T1000 (cell line): ENCODE data around the gene MLLT10.

ENCODE experiments used
- DNase-seq: peaks from one replicate; lab custom pipeline; 2025; ENCODE audit warnings: mixed read lengths; lab: John Stamatoyannopoulos, UW

MLLT10 gene

GRCh38 chr10:21732067-21732772, 198.2 kb downstream of the MLLT10 start:
- no peak for DNase-seq

- no peak for DNase-seq
Measured at GRCh38 chr10:21733710-21734109, 199.7 kb downstream of the MLLT10 start.

DNA sequence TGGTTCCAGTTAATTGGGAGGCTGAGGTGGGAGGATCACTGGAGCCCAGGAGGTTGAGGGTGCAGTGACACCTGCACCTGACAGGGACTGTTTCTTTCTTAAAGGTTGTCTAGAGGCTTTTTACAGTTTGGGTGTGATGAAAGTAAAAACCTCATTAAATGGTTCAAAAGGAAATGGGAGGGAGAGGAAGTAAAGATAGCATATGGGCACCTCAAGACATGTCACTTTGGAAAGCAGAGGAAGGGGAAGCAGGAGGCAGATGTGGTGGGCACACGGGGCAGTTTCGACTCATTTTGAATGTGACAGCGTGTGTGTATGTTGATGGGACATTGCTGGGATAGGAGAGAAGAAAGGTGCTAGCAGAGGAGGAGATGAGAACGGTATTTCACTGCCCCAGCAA, 203.1 kb downstream of the MLLT10 start:
- no peak for DNase-seq

DNA sequence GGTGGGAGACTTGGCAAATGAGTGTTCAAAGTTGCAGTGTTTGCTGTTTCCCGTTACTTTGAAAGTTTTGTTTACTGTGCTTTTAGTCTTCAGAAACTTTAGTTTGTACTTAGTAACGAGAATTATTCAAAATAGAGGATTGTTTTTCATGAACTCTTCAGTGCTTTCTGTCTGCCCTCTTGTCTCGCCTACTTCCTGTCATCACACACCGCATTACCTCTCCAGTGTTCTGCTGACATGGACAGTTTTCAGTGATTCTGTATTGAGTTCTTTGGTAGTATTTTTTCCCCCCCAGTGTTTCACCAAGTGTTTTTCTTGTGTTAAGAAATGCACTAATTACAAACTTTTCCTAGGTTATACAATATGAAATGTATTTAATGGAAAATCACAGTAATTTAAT, 207.0 kb downstream of the MLLT10 start:
- DNase-seq = no peak

DNA sequence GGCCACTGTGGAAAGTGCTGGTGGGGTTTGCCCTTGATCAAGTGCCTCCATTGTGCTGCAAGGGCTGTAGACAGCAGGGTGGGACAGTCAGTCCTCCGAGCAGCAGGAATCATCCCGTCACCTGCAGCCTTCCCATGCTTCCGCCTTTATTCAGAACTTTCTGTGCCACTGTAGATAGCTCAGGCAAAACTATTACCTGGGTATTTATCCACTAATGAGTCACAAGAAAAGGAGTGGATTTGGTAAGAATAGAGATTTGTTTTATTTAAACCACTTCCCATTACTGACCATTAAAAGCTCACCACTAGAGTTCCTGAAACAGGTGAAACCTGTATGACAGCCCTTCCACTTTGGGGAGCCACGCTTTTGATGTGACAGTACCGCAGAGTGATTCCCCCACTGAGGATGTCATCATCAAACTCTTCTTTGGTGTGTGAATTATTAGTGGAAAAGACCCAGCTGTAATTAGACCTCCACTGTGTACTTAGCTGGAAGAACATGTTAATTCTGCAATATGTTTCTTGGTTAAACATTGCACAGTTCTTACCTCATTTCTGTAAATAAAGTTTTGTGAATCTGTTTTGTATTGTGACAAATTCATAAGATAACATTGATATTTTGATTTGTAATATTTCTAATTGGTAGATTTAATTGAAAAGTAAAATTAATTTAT, 208.8 kb downstream of the MLLT10 start:
- no peak for DNase-seq

DNA sequence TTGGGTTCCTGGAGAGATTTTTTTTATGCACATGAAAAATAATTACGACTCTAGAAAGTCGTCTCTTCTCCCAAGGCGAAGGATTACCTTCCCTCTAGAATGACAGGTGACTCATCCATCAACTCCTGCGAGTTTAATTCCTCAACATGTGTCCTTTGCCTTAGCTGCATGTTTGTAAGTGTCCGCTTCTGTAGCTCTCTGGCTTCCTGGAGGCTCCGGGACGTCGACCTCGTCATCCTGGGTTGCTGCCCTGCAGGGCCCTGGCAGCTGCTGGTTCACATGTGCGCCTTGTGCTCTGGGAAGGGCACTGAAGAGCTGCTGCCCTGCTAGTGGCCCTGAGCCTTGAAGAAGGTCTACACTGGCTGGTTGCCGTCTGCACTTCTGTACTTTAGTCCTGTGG, 210.2 kb downstream of the MLLT10 start:
- no peak for DNase-seq

DNA sequence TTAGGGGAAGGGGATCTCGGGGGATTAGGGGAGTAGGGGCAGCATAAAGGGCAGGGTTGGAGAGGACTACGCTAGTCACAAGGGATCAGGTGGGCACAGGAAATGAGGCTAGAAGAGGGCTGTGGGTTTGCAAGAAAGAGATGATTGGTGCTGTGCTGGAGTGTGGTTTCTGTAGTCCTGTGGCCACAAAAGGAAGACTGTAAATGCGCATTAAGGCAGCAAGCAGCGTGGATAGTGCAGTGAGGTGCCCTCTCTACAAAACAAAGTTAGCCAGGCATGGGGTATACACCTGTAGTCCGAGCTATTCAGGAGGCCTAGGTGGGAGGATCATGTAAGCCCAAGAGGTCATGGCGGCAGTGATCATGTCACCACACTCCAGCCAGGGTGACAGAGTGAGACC, 212.1 kb downstream of the MLLT10 start:
- no peak for DNase-seq

DNA sequence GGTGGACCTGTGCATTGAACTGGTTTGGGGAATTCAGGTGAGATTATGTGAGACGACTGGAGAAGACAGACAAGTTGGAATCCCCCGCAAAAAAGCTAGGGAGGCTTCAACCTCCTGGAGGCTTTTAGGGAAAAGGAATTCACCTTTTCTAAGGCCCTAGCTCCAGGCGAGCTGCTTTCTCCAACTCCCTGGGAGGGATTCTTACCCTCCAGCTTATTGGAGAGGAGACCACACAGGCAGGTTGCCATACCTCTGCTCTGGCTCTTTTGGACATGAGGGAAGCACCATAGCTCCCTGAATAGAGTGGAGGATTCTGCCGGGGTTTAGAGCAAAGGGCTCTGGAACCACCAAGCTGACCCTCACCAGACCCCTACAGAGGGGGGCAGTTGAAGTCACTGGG, 213.8 kb downstream of the MLLT10 start:
- DNase-seq = no peak

GRCh38 chr10:21749788-21750187, 215.8 kb downstream of the MLLT10 start:
- no peak for DNase-seq

- no peak for DNase-seq
Measured at GRCh38 chr10:21750424-21750823, 216.4 kb downstream of the MLLT10 start.

DNA sequence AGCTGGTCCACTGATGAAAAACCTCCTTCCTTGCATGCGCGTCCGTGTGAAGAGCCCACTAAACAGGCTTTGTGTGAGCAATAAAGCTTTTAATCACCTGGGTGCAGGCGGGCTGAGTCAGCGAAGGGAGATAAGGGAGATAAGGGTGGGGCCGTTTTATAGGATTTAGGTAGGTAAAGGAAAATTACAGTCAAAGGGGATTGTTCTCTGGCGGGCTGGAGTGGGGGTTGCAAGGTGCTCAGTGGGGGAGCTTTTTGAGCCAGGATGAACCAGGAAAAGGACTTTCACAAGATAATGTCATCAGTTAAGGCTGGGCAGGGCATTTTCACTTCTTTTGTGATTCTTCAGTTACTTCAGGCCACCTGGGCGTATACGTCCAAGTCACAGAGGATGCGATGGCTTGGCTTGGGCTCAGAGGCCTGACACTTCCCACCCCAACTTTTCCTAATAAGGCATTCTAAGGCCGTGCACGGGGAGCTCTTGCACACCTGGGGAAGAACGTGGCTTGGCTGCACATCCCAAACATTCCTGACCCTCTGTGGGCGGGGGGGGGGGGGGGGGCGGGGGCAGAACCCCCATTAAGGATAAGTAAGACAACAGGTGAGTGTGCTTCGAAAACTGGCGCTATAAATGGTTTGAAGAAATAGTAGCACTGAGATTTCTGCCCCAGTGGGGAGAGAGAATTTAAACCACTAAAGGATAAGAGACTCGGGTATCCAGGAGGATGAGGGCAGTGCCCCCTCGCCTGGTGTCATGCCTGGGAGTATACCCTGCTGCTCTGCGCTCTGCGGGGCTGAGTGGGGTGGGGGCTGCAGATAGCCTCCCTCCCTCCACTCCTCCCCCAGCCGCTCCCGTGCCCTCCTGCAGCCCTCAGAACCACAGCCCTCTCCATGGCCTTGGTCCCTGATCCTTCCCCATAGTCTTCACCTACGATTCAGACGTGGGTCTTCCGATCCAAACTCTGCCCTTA, 217.6 kb downstream of the MLLT10 start:
- DNase-seq = no peak

DNA sequence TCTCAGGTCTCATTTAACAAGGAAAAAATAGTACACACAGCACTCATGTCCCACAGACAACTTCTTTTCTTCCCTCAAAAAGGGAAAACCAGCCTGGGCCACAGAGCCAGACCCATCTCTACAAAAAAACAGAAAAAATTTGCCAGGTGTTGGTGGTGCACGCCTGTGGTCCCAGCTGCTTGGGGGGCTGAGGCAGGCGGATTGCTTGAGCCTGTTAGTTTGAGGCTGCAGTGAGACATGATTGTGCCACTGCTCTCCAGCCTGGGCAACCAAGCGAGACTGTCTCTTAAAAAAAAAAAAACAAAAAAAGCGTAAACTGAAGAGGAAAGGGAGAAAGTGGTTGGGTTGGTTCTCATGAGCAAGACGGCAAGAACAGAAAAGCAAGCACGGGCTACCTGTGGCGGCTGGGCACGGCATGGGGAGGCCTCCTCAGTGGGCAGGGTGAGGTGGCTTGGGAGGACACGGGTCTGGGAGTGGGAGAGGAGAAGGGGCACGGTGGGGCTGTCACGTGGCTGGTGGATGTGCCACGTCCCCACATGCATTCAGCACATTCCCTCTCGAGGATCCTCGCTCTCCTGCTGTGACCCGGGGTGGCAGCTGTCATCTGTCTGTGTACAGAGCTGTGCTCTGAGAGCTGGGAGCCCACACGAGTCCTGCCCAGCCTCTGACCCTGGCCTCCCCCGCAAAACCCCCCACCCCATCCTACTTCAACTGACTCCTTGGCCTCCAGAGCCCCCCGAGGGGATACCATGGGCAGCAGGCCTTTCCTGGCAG, 219.7 kb downstream of the MLLT10 start:
- DNase-seq = no peak

GRCh38 chr10:21754410-21755011, 220.5 kb downstream of the MLLT10 start:
- DNase-seq = no peak

DNA sequence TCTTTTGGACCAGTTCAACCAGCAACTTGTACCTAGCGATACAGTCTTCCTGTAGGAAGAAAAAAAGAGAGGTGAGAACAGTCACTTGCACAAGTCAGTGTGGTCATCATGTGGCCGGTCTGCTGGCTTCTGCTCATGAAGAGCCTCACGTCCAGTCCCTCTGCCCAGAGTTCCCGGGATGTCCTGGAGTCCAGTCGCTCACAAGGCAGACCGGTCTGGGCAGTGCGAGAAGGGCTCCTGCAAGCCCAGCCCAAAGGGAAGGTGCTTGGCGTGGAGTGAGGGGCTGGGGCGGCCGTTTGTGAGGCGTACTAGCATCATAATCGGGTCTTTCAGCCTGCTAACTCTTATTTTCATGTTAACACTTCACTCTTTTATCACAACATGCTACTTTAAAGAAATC, 222.7 kb downstream of the MLLT10 start:
- DNase-seq = no peak

GRCh38 chr10:21757185-21757901, 223.3 kb downstream of the MLLT10 start:
- no peak for DNase-seq

DNA sequence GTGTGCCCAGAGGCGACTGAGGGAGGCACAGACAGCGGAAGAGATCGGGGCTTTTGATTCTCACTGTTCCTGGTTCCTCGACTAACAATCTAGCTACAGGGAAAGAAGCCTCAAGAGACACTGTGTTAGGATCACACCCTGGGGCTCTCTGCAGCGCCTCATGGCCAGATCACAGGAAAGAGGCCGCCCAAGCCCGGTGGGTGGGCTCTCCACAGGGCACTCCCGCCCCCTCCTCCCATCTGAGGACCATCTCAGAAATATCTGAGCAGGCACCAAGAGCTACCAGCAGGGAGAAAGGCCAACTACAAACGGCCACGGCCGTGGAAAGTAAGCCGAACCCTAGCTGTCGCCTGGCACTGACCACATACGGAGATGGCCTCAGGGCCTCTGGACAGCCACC, 224.2 kb downstream of the MLLT10 start:
- no peak for DNase-seq

GRCh38 chr10:21758696-21759095, 224.7 kb downstream of the MLLT10 start:
- DNase-seq = no peak

- DNase-seq = no peak
Measured at GRCh38 chr10:21759232-21759631, 225.2 kb downstream of the MLLT10 start.

DNA sequence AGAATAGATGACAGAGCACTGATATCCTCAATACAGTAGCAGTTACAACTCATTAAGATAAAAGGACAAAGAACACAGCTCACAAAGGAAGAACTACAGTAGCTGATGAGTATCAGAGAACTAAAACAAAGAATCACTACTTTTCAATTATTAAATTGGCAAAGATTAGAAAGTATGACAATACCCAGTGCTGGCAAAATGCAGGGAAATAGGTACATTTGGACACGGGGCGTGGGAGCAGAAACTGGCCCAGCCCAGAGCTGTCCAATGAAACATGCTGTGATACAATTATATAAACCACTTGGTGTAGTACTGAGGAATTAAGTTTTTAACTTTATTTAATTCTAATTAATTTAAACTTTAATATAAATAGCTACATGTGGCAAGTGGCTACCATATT, 226.3 kb downstream of the MLLT10 start:
- DNase-seq = no peak

GRCh38 chr10:21764466-21765189, 230.6 kb downstream of the MLLT10 start:
- DNase-seq = no peak
